Tibial nerve (tissue), 4 donors: Measurements from ENCODE around the gene CIPC. TPM values are rescaled to one million over a fixed set of nuclear protein-coding genes. Genes with fewer than 3 reads are reported as not detected.

ENCODE experiments used
- DNase-seq, 2 donors: peaks; one replicate each; pipeline ENCODE4 v3.0.0-alpha.2; 2019; ENCODE audit warnings: low spot score in 2 of 2
- H3K27ac ChIP-seq, 4 donors: fragments of 200-600 bp; sonication (generic) in 3 of 4; one replicate each; pipeline ENCODE4 v1.5.1; 2017 to 2019; ENCODE audit warnings: mild to moderate bottlenecking in 1 of 4
- H3K27me3 ChIP-seq, 2 donors: fragments of 200-600 bp; sonication (generic) in 1 of 2; one replicate each; pipeline versions ENCODE4 v1.5.1 to v1.6.0; 2017 to 2019
- H3K36me3 ChIP-seq, 3 donors: fragments of 200-600 bp; sonication (generic); one replicate each; pipeline ENCODE4 v1.5.1; 2018 to 2019
- H3K4me1 ChIP-seq, 4 donors: fragments of 200-600 bp; sonication (generic) in 3 of 4; one replicate each; pipeline ENCODE4 v1.5.1; 2017 to 2019
- H3K4me3 ChIP-seq, 4 donors: fragments of 200-600 bp; sonication (generic) in 3 of 4; one replicate each; pipeline ENCODE4 v1.5.1; 2017 to 2019; ENCODE audit warnings: mild to moderate bottlenecking in 1 of 4, moderate library complexity in 1 of 4
- H3K9me3 ChIP-seq, 4 donors: fragments of 200-600 bp; sonication (generic) in 3 of 4; one replicate each; pipeline ENCODE4 v1.5.1; 2017 to 2019
- CTCF ChIP-seq, 5 experiments: fragments of 200-600 bp in 3 of 5; fragments of 450-650 bp in 2 of 5; sonication (generic) in 3 of 5; IDR thresholded peaks; one replicate each; pipeline ENCODE4 v1.5.1; 2016 to 2019; ENCODE audit warnings: antibody characterized with exemption in 5 of 5, mild to moderate bottlenecking in 3 of 5, moderate library complexity in 2 of 5
- EP300 ChIP-seq, 2 donors: sonication (generic); formaldehyde crosslinking; IDR thresholded peaks; one replicate each; pipeline ENCODE4 v1.6.1; 2017; ENCODE audit warnings: antibody characterized with exemption in 2 of 2, mild to moderate bottlenecking in 1 of 2
- POLR2A ChIP-seq, 2 donors: fragments of 450-650 bp; IDR thresholded peaks; one replicate each; pipeline ENCODE4 v1.6.1; 2017; ENCODE audit warnings: antibody characterized with exemption in 2 of 2, mild to moderate bottlenecking in 2 of 2, moderate library complexity in 2 of 2
- WGBS, 2 donors: methylation state at CpG; one replicate each; pipeline ENCODE4 v1.1.5; 2018; 5-methylcytosine and 5-hydroxymethylcytosine counted together
- total RNA-seq, 4 donors: library from RNA; depleted of rRNA; stranded (reverse); fragments of >200 nt; gene quantifications; one replicate each; pipeline ENCODE4 v1.1.0, GENCODE V29; 2016

The CIPC gene
- total RNA-seq, 4 donors from 2014 or later = 38.1 to 76.7 (median 41.5) TPM

- no peak for DNase-seq
- WGBS, 2 donors = 5 to 15% methylated on average over 10 to 22 of the region's 22 CpGs
- H3K27me3 ChIP-seq = peaks cover 0 to 70% of the 10 kb centered on the region in 2 donors
- no peaks in the 10 kb centered on the region for H3K36me3 ChIP-seq
- H3K9me3 ChIP-seq = no peaks in the 10 kb centered on the region
- no peak for TF ChIP-seq POLR2A (IDR thresholded peaks at IDR 0.05)
- TF ChIP-seq EP300 (IDR thresholded peaks at IDR 0.05) = no peak
- no peak for TF ChIP-seq CTCF (IDR thresholded peaks at IDR 0.05)
- no peak overlapping the region for H3K4me3 ChIP-seq
- no peak overlapping the region for H3K27ac ChIP-seq
- H3K4me1 ChIP-seq = no peaks in the 10 kb centered on the region
Observed at GRCh38 chr14:77133720-77134338, 35.8 kb downstream of the CIPC start.

- no peak overlapping the region for H3K27ac ChIP-seq
Observed at GRCh38 chr14:77139022-77139421, 41.0 kb downstream of the CIPC start.

GRCh38 chr14:77139540-77140358, 41.7 kb downstream of the CIPC start:
- 3% methylated on average over 32 to 39 of the region's 52 CpGs for WGBS, 2 donors
- TF ChIP-seq CTCF (IDR thresholded peaks at IDR 0.05) (peak in 1 of 5 experiments; percentile 36), POLR2A (IDR thresholded peaks at IDR 0.05) (no peak), EP300 (IDR thresholded peaks at IDR 0.05) (no peak)
- H3K27ac ChIP-seq = no peak overlapping the region
- H3K4me1 ChIP-seq = peaks cover 0 to 30% (median 12%) of the 10 kb centered on the region in 4 donors
- no peaks in the 10 kb centered on the region for H3K36me3 ChIP-seq
- no peak for DNase-seq
- peaks cover 0 to 96% of the 10 kb centered on the region in 2 donors for H3K27me3 ChIP-seq
- no peak overlapping the region for H3K4me3 ChIP-seq
- H3K9me3 ChIP-seq = no peaks in the 10 kb centered on the region

More at GRCh38 chr14:77139022-77139421, 41.0 kb downstream of the CIPC start:
- Histone ChIP-seq H3K27me3 (peaks cover 0 to 96% of the 10 kb centered on the region in 2 donors), H3K36me3 (no peaks in the 10 kb centered on the region), H3K4me3 (no peak overlapping the region), H3K9me3 (no peaks in the 10 kb centered on the region), H3K4me1 (peaks cover 0 to 30% (median 12%) of the 10 kb centered on the region in 4 donors)
- TF ChIP-seq EP300 (IDR thresholded peaks at IDR 0.05) (no peak), POLR2A (IDR thresholded peaks at IDR 0.05) (no peak), CTCF (IDR thresholded peaks at IDR 0.05) (no peak)
- WGBS, 2 donors = 78 to 82% methylated on average over 15 of the region's 15 CpGs
- no peak for DNase-seq

- WGBS, 2 donors = 2% methylated on average over 47 to 48 of the region's 67 CpGs
- DNase-seq = no peak
- peaks cover 0 to 30% (median 12%) of the 10 kb centered on the region in 4 donors for H3K4me1 ChIP-seq
- no peaks in the 10 kb centered on the region for H3K9me3 ChIP-seq
- TF ChIP-seq CTCF (IDR thresholded peaks at IDR 0.05) (no peak), EP300 (IDR thresholded peaks at IDR 0.05) (no peak), POLR2A (IDR thresholded peaks at IDR 0.05) (no peak)
- peak overlapping the region in 1 of 4 donors; percentile 46 for H3K4me3 ChIP-seq
- peaks cover 0 to 97% of the 10 kb centered on the region in 2 donors for H3K27me3 ChIP-seq
- H3K27ac ChIP-seq = no peak overlapping the region
- no peaks in the 10 kb centered on the region for H3K36me3 ChIP-seq
Observed at GRCh38 chr14:77140359-77141213, 42.5 kb downstream of the CIPC start.
